Nephron (organoid): ENCODE measurements around the gene AFF3.

Experiments used
- H3K27ac Mint-ChIP-seq, 3 experiments: 2 replicates each; pipeline ENCODE4 v1.8.0; 2020; ENCODE audit warnings: mixed read lengths in 3 of 3, mild to moderate bottlenecking in 2 of 3, moderate library complexity in 1 of 3
- H3K27me3 Mint-ChIP-seq: 2 replicates; pipeline ENCODE4 v1.8.0; 2021; ENCODE audit warnings: low read depth, mild to moderate bottlenecking, moderate library complexity, mixed read lengths
- H3K36me3 Mint-ChIP-seq: 2 replicates; pipeline ENCODE4 v1.8.0; 2020; ENCODE audit warnings: low read depth, mixed read lengths
- H3K4me1 Mint-ChIP-seq: 2 replicates; pipeline ENCODE4 v1.8.0; 2020; ENCODE audit warnings: mixed read lengths
- H3K4me3 Mint-ChIP-seq, 3 experiments: 2 replicates each; pipeline ENCODE4 v1.8.0; 2020; ENCODE audit warnings: mild to moderate bottlenecking in 3 of 3, mixed read lengths in 3 of 3, moderate library complexity in 2 of 3
- H3K9me3 Mint-ChIP-seq: 2 replicates; pipeline ENCODE4 v1.8.0; 2020; ENCODE audit warnings: mixed read lengths
- CTCF ChIP-seq, 3 experiments: fragments of 200-600 bp; sonication (generic); IDR thresholded peaks; one replicate each; pipeline ENCODE4 v1.5.0; 2021; ENCODE audit warnings: antibody characterized with exemption in 3 of 3; ENCODE audit not compliant: unreplicated experiment in 3 of 3

AFF3 gene

GRCh38 chr2:99851089-99851488 lies 291.3 kb downstream of the AFF3 start:
- Mint-ChIP-seq H3K9me3 (peaks cover 3% of the 10 kb centered on the region), H3K4me1 (peaks cover 37% of the 10 kb centered on the region), H3K27ac (peak overlapping the region; percentile 78 to 87 (median 79)), H3K36me3 (peaks cover 32% of the 10 kb centered on the region), H3K27me3 (no peaks in the 10 kb centered on the region), H3K4me3 (no peak overlapping the region)
- TF ChIP-seq CTCF (IDR thresholded peaks at IDR 0.05; ENCODE audit: unreplicated experiment in 3 of 3), result no peak

- Mint-ChIP-seq H3K9me3 (peaks cover 3% of the 10 kb centered on the region), H3K27ac (peak overlapping the region; percentile 79 to 87 (median 85)), H3K36me3 (peaks cover 23% of the 10 kb centered on the region), H3K4me3 (peak overlapping the region in 1 of 3 experiments; percentile 40), H3K27me3 (no peaks in the 10 kb centered on the region), H3K4me1 (peaks cover 36% of the 10 kb centered on the region)
- TF ChIP-seq CTCF (IDR thresholded peaks at IDR 0.05; ENCODE audit: unreplicated experiment in 3 of 3), result no peak
Observed at GRCh38 chr2:99850084-99850710, 292.2 kb downstream of the AFF3 start.

- H3K4me1 Mint-ChIP-seq, result peaks cover 21% of the 10 kb centered on the region
- H3K27ac Mint-ChIP-seq, result peak overlapping the region in 1 of 3 experiments; percentile 9
- TF ChIP-seq CTCF (IDR thresholded peaks at IDR 0.05; ENCODE audit: unreplicated experiment in 3 of 3), result no peak
- peaks cover 4% of the 10 kb centered on the region for H3K36me3 Mint-ChIP-seq
- H3K4me3 Mint-ChIP-seq, result no peak overlapping the region
- no peaks in the 10 kb centered on the region for H3K9me3 Mint-ChIP-seq
- no peaks in the 10 kb centered on the region for H3K27me3 Mint-ChIP-seq
Observed at GRCh38 chr2:99846462-99847107, 295.8 kb downstream of the AFF3 start.

GRCh38 chr2:99845296-99845695 lies 297.1 kb downstream of the AFF3 start:
- H3K4me3 Mint-ChIP-seq, result no peak overlapping the region
- no peaks in the 10 kb centered on the region for H3K9me3 Mint-ChIP-seq
- H3K27me3 Mint-ChIP-seq, result no peaks in the 10 kb centered on the region
- TF ChIP-seq CTCF (IDR thresholded peaks at IDR 0.05; ENCODE audit: unreplicated experiment in 3 of 3), result no peak
- H3K27ac Mint-ChIP-seq, result no peak overlapping the region
- peaks cover 11% of the 10 kb centered on the region for H3K36me3 Mint-ChIP-seq
- H3K4me1 Mint-ChIP-seq, result peaks cover 19% of the 10 kb centered on the region

- Mint-ChIP-seq H3K4me3 (no peak overlapping the region), H3K27ac (peak overlapping the region in 2 of 3 experiments; percentile 11 to 42), H3K27me3 (no peaks in the 10 kb centered on the region), H3K9me3 (no peaks in the 10 kb centered on the region), H3K4me1 (peaks cover 16% of the 10 kb centered on the region), H3K36me3 (peaks cover 12% of the 10 kb centered on the region)
- no peak for TF ChIP-seq CTCF (IDR thresholded peaks at IDR 0.05; ENCODE audit: unreplicated experiment in 3 of 3)
Observed at GRCh38 chr2:99842451-99842850, 299.9 kb downstream of the AFF3 start.

GRCh38 chr2:99841749-99842148 lies 300.6 kb downstream of the AFF3 start:
- TF ChIP-seq CTCF (IDR thresholded peaks at IDR 0.05; ENCODE audit: unreplicated experiment in 3 of 3), result no peak
- Mint-ChIP-seq H3K36me3 (peaks cover 14% of the 10 kb centered on the region), H3K4me3 (no peak overlapping the region), H3K27me3 (no peaks in the 10 kb centered on the region), H3K27ac (no peak overlapping the region), H3K9me3 (no peaks in the 10 kb centered on the region), H3K4me1 (peaks cover 23% of the 10 kb centered on the region)
